ENCODE data around the gene ZGRF1.
"Not testable (repeated sequence)": the region's sequence is repeated elsewhere in the genome, so short reads cannot be mapped to it uniquely, and the experiment has no call there.

ZGRF1 gene

GRCh38 chr4:112516066-112516470, 120.6 kb downstream of the ZGRF1 start, which contains the start of gene NEUROG2:
TSS of gene NEUROG2 (minus strand) at chr4:112516180. CDS start at chr4:112515475, 705 bp downstream.
- no peak for DNase-seq

GRCh38 chr4:112515198-112516065, 121.3 kb downstream of the ZGRF1 start:
- DNase-seq, result no peak

- no peak for DNase-seq
These were observed 122.0 kb downstream of the ZGRF1 start for GRCh38 chr4:112514647-112515197.

- DNase-seq, result no peak
These were observed 122.6 kb downstream of the ZGRF1 start for GRCh38 chr4:112513971-112514646.

- no peak for DNase-seq
These were observed 124.9 kb downstream of the ZGRF1 start for GRCh38 chr4:112511803-112512118.

GRCh38 chr4:112511093-112511802, 125.5 kb downstream of the ZGRF1 start:
- no peak for DNase-seq

- no peak for DNase-seq
These were observed 126.2 kb downstream of the ZGRF1 start for GRCh38 chr4:112510291-112511092.

GRCh38 chr4:112509243-112510141, 127.2 kb downstream of the ZGRF1 start:
- no peak for DNase-seq

- DNase-seq, result no peak
These were observed 128.4 kb downstream of the ZGRF1 start for GRCh38 chr4:112508356-112508755.

- DNase-seq, result no peak
These were observed 131.9 kb downstream of the ZGRF1 start for GRCh38 chr4:112504807-112505206.

GRCh38 chr4:112502871-112503270, 133.8 kb downstream of the ZGRF1 start:
- DNase-seq, result no peak

- DNase-seq, result no peak
These were observed 144.4 kb downstream of the ZGRF1 start for GRCh38 chr4:112492321-112492720.

GRCh38 chr4:112490808-112491207, 145.9 kb downstream of the ZGRF1 start:
- not testable (repeated sequence) for DNase-seq

All from CD4-positive, alpha-beta T cell treated with Interleukin-4 for 4 hours (primary cell).